HG03342 (cell line): ENCODE measurements around the gene CMTM3.
A peak's percentile ranks its signal among the peaks of the same experiment; 100 is the strongest.
"Not testable (repeated sequence)": the region's sequence is repeated elsewhere in the genome, so short reads cannot be mapped to it uniquely, and the experiment has no call there.

Source experiments
- ATAC-seq: cut with Tn5 transposase; IDR thresholded peaks from one replicate; pipeline ENCODE4 v1.9.1; 2021; ENCODE audit warnings: mild to moderate bottlenecking, moderate library complexity; ENCODE audit not compliant: unreplicated experiment

The CMTM3 gene

GRCh38 chr16:66608241-66609138 is 4.0 kb downstream of the CMTM3 start:
- peak; percentile 42 for ATAC-seq

GRCh38 chr16:66609139-66609510 is 4.6 kb downstream of the CMTM3 start:
- no peak for ATAC-seq

- ATAC-seq, result no peak
These were observed 5.8 kb downstream of the CMTM3 start for GRCh38 chr16:66610111-66610820.

GRCh38 chr16:66611911-66612310 is 7.4 kb downstream of the CMTM3 start:
- ATAC-seq, result not testable (repeated sequence)

GRCh38 chr16:66612422-66612821 is 7.9 kb downstream of the CMTM3 start:
- no peak for ATAC-seq

GRCh38 chr16:66614161-66614802 is 9.8 kb downstream of the CMTM3 start:
- ATAC-seq, result no peak

- no peak for ATAC-seq
These were observed 11.7 kb downstream of the CMTM3 start for GRCh38 chr16:66616169-66616568.

GRCh38 chr16:66616592-66616991 is 12.1 kb downstream of the CMTM3 start:
- no peak for ATAC-seq

GRCh38 chr16:66617010-66617434 is 12.5 kb downstream of the CMTM3 start:
- no peak for ATAC-seq

- no peak for ATAC-seq
These were observed 13.2 kb downstream of the CMTM3 start for GRCh38 chr16:66617728-66618127.

- no peak for ATAC-seq
These were observed 14.3 kb downstream of the CMTM3 start for GRCh38 chr16:66618588-66619375.

GRCh38 chr16:66619534-66620428 is 15.3 kb downstream of the CMTM3 start:
- no peak for ATAC-seq

GRCh38 chr16:66620429-66620795 is 15.9 kb downstream of the CMTM3 start:
- no peak for ATAC-seq

GRCh38 chr16:66621973-66622372 is 17.5 kb downstream of the CMTM3 start:
- ATAC-seq, result no peak

- no peak for ATAC-seq
These were observed 18.4 kb downstream of the CMTM3 start for GRCh38 chr16:66622863-66623262.

- no peak for ATAC-seq
These were observed 19.3 kb downstream of the CMTM3 start for GRCh38 chr16:66623755-66624154.

GRCh38 chr16:66627611-66628378 is 23.3 kb downstream of the CMTM3 start:
- ATAC-seq, result not testable (repeated sequence)

- ATAC-seq, result no peak
These were observed 25.4 kb downstream of the CMTM3 start for GRCh38 chr16:66629856-66630255.
